Measurements from ENCODE around the gene STAT6.
"Not testable (repeated sequence)": the region's sequence is repeated elsewhere in the genome, so short reads cannot be mapped to it uniquely, and the experiment has no call there.

STAT6 gene

GRCh38 chr12:57123813-57124212, 12.7 kb upstream of the STAT6 start:
- Histone ChIP-seq H3K27ac (ENCODE audit: low read depth, low read length) (no peak overlapping the region), H3K4me2 (ENCODE audit: low read depth, low read length, poor library complexity, severe bottlenecking) (no peak overlapping the region), H3K79me2 (ENCODE audit: insufficient read depth, low read length) (no peaks in the 10 kb centered on the region), H3F3A (ENCODE audit: insufficient read depth) (no peaks in the 10 kb centered on the region), H3K36me3 (ENCODE audit: low read length) (no peaks in the 10 kb centered on the region), H3K27me3 (ENCODE audit: low read length) (no peaks in the 10 kb centered on the region), H3K9me2 (replicated peaks; ENCODE audit: insufficient read depth, low read length) (no peaks in the 10 kb centered on the region), H3K9ac (ENCODE audit: low read length) (no peak overlapping the region), H2AFZ (ENCODE audit: low read depth, low read length, severe bottlenecking) (no peak overlapping the region), H3K9me3 (ENCODE audit: insufficient read depth, low read length) (no peaks in the 10 kb centered on the region), H4K20me1 (ENCODE audit: low read depth, low read length) (no peaks in the 10 kb centered on the region), H3K4me3 (ENCODE audit: insufficient read depth, low read length, poor library complexity, severe bottlenecking) (no peak overlapping the region)
- no peak for TF ChIP-seq CTCF (IDR thresholded peaks at IDR 0.05; ENCODE audit: insufficient read depth, low read length, poor library complexity, severe bottlenecking)
- no peak for TF ChIP-seq EZH2phosphoT487 (conservative IDR thresholded peaks at IDR 0.05; ENCODE audit: low read length)

- H3K36me3 ChIP-seq (ENCODE audit: low read length); H3K9me2 ChIP-seq (replicated peaks; ENCODE audit: insufficient read depth, low read length); H3K9ac ChIP-seq (ENCODE audit: low read length); H2AFZ ChIP-seq (ENCODE audit: low read depth, low read length, severe bottlenecking); H4K20me1 ChIP-seq (ENCODE audit: low read depth, low read length); H3K9me3 ChIP-seq (ENCODE audit: insufficient read depth, low read length); H3K27ac ChIP-seq (ENCODE audit: low read depth, low read length); H3K4me3 ChIP-seq (ENCODE audit: insufficient read depth, low read length, poor library complexity, severe bottlenecking); H3K4me2 ChIP-seq (ENCODE audit: low read depth, low read length, poor library complexity, severe bottlenecking); H3K79me2 ChIP-seq (ENCODE audit: insufficient read depth, low read length); H3K27me3 ChIP-seq (ENCODE audit: low read length); H3F3A ChIP-seq (ENCODE audit: insufficient read depth): not testable (repeated sequence)
Observed at GRCh38 chr12:57120718-57121117, 9.6 kb upstream of the STAT6 start.

- Histone ChIP-seq H3K4me3 (ENCODE audit: insufficient read depth, low read length, poor library complexity, severe bottlenecking) (no peak overlapping the region), H3K27ac (ENCODE audit: low read depth, low read length) (no peak overlapping the region), H3F3A (ENCODE audit: insufficient read depth) (no peaks in the 10 kb centered on the region), H3K9me2 (replicated peaks; ENCODE audit: insufficient read depth, low read length) (no peaks in the 10 kb centered on the region), H3K27me3 (ENCODE audit: low read length) (no peaks in the 10 kb centered on the region), H4K20me1 (ENCODE audit: low read depth, low read length) (no peaks in the 10 kb centered on the region), H3K4me2 (ENCODE audit: low read depth, low read length, poor library complexity, severe bottlenecking) (no peak overlapping the region), H3K9ac (ENCODE audit: low read length) (no peak overlapping the region), H2AFZ (ENCODE audit: low read depth, low read length, severe bottlenecking) (no peak overlapping the region), H3K36me3 (ENCODE audit: low read length) (no peaks in the 10 kb centered on the region), H3K9me3 (ENCODE audit: insufficient read depth, low read length) (no peaks in the 10 kb centered on the region), H3K79me2 (ENCODE audit: insufficient read depth, low read length) (no peaks in the 10 kb centered on the region)
- TF ChIP-seq EZH2phosphoT487 (conservative IDR thresholded peaks at IDR 0.05; ENCODE audit: low read length) (no peak), CTCF (IDR thresholded peaks at IDR 0.05; ENCODE audit: insufficient read depth, low read length, poor library complexity, severe bottlenecking) (no peak)
Observed at GRCh38 chr12:57119294-57120085, 8.3 kb upstream of the STAT6 start.

- Histone ChIP-seq H3K27me3 (ENCODE audit: low read length) (no peaks in the 10 kb centered on the region), H3K9ac (ENCODE audit: low read length) (no peak overlapping the region), H4K20me1 (ENCODE audit: low read depth, low read length) (no peaks in the 10 kb centered on the region), H3K4me3 (ENCODE audit: insufficient read depth, low read length, poor library complexity, severe bottlenecking) (no peak overlapping the region), H3K79me2 (ENCODE audit: insufficient read depth, low read length) (no peaks in the 10 kb centered on the region), H3K9me2 (replicated peaks; ENCODE audit: insufficient read depth, low read length) (no peaks in the 10 kb centered on the region), H3K9me3 (ENCODE audit: insufficient read depth, low read length) (no peaks in the 10 kb centered on the region), H2AFZ (ENCODE audit: low read depth, low read length, severe bottlenecking) (no peak overlapping the region), H3F3A (ENCODE audit: insufficient read depth) (no peaks in the 10 kb centered on the region), H3K4me2 (ENCODE audit: low read depth, low read length, poor library complexity, severe bottlenecking) (no peak overlapping the region), H3K27ac (ENCODE audit: low read depth, low read length) (no peak overlapping the region), H3K36me3 (ENCODE audit: low read length) (no peaks in the 10 kb centered on the region)
- TF ChIP-seq CTCF (IDR thresholded peaks at IDR 0.05; ENCODE audit: insufficient read depth, low read length, poor library complexity, severe bottlenecking), result no peak
- no peak for TF ChIP-seq EZH2phosphoT487 (conservative IDR thresholded peaks at IDR 0.05; ENCODE audit: low read length)
Observed at GRCh38 chr12:57118711-57119271, 7.6 kb upstream of the STAT6 start.

Measured in SU-DHL-6 (cell line).